GM12878 (cell line): Measurements from ENCODE around the gene POU2AF1. TPM values are rescaled to one million over a fixed set of nuclear protein-coding genes. Genes with fewer than 3 reads are reported as not detected.

ENCODE experiments used
- ATAC-seq: fragments of 200-7000 bp; cut with Tn5 transposase; 3 replicates; pipeline ENCODE4 v1.9.1; 2020; ENCODE audit warnings: mild to moderate bottlenecking, moderate library complexity
- Bru-seq: library from RNA; stranded (reverse); fragments of 400-500 nt; gene quantifications from one replicate; lab custom pipeline; 2021; lab: Mats Ljungman, UMichigan
- BruChase-seq, 2 experiments: library from RNA; stranded (reverse); fragments of 400-500 nt; gene quantifications; one replicate each; lab custom pipeline; 2021; lab: Mats Ljungman, UMichigan
- BruUV-seq: library from RNA; stranded (reverse); fragments of 400-500 nt; replicated peaks from 2 replicates; lab custom pipeline; 2021; lab: Mats Ljungman, UMichigan
- CTCF ChIA-PET: fragments of 300-600 bp; sonication (Branson Sonifier 250); formaldehyde crosslinking; extraction: SDS; loops from one replicate; lab custom pipeline; 2021; ENCODE audit warnings: inconsistent platforms; lab: Yijun Ruan, JAX
- POLR2A ChIA-PET: fragments of 350-600 bp; formaldehyde crosslinking; extraction: SDS; loops from one replicate; lab custom pipeline; 2021; ENCODE audit warnings: inconsistent platforms; lab: Charles Lee
- RAD21 ChIA-PET: fragments of 300-600 bp; sonication (Branson Sonifier 250); formaldehyde crosslinking; loops from one replicate; lab custom pipeline; 2023; ENCODE audit warnings: antibody characterized with exemption; ENCODE audit not compliant: unreplicated experiment; lab: Charles Lee
- SMC1A ChIA-PET: fragments of 300-600 bp; sonication (Branson Sonifier 250); formaldehyde crosslinking; loops from one replicate; lab custom pipeline; 2023; ENCODE audit not compliant: unreplicated experiment, uncharacterized antibody; lab: Charles Lee
- DNase-seq: peaks from one replicate; pipeline ENCODE4 v3.0.0-alpha.2; 2011; ENCODE audit warnings: low read depth, low spot score
- FAIRE-seq: peaks from 3 replicates; lab custom pipeline; 2011; peaks lifted over from hg19 to GRCh38; lab: Jason Lieb, UNC
- H2AFZ ChIP-seq: 2 replicates; pipeline ENCODE4 v1.6.0; 2011; ENCODE audit warnings: low read depth, low read length, control low read depth; ENCODE audit not compliant: control insufficient read depth
- H3K27ac ChIP-seq: 2 replicates; pipeline ENCODE4 v1.5.1; 2011; ENCODE audit warnings: control low read depth; ENCODE audit not compliant: control insufficient read depth, insufficient read depth
- H3K27me3 ChIP-seq, 2 experiments: replicated peaks in 1 of 2; 2 replicates each; pipeline versions ENCODE4 v1.6.0 to v1.6.1; 2011; ENCODE audit warnings: low read length in 1 of 2; ENCODE audit not compliant: control insufficient read depth in 2 of 2, insufficient read depth in 2 of 2
- H3K36me3 ChIP-seq, 2 experiments: 2 replicates each; pipeline ENCODE4 v1.5.1; 2011; ENCODE audit warnings: low read length in 1 of 2; ENCODE audit not compliant: control insufficient read depth in 2 of 2, insufficient read depth in 2 of 2
- H3K4me1 ChIP-seq: 2 replicates; pipeline ENCODE4 v1.6.1; 2011; ENCODE audit warnings: mild to moderate bottlenecking, low read length, moderate library complexity, mixed read lengths; ENCODE audit not compliant: control insufficient read depth, insufficient read depth
- H3K4me2 ChIP-seq: 2 replicates; pipeline ENCODE4 v1.6.0; 2011; ENCODE audit warnings: control low read depth; ENCODE audit not compliant: control insufficient read depth, insufficient read depth
- H3K4me3 ChIP-seq: fragments of 200-600 bp; sonication (generic); 2 replicates; pipeline ENCODE4 v1.5.1; 2016
- H3K79me2 ChIP-seq: 2 replicates; pipeline ENCODE4 v1.6.0; 2011; ENCODE audit warnings: low read length; ENCODE audit not compliant: control insufficient read depth, insufficient read depth
- H3K9ac ChIP-seq: 2 replicates; pipeline ENCODE4 v1.8.0; 2011; ENCODE audit warnings: low read length, control low read depth, mixed read lengths; ENCODE audit not compliant: control insufficient read depth, insufficient read depth
- H3K9me3 ChIP-seq: replicated peaks from 3 replicates; pipeline ENCODE4 v1.5.1; 2011; ENCODE audit warnings: mild to moderate bottlenecking, low read length; ENCODE audit not compliant: control insufficient read depth, insufficient read depth
- H4K20me1 ChIP-seq: 2 replicates; pipeline ENCODE4 v1.6.0; 2011; ENCODE audit not compliant: control insufficient read depth, insufficient read depth
- ATF2 ChIP-seq: IDR thresholded peaks from 2 replicates; pipeline ENCODE4 v1.6.1; 2012; ENCODE audit warnings: low read length, inconsistent platforms
- BMI1 ChIP-seq: fragments of 450-650 bp; IDR thresholded peaks from 2 replicates; pipeline ENCODE4 v1.6.1; 2016; ENCODE audit warnings: mild to moderate bottlenecking, moderate library complexity, borderline replicate concordance
- RUNX3 ChIP-seq: IDR thresholded peaks from 2 replicates; pipeline ENCODE4 v1.6.1; 2012; ENCODE audit warnings: low read length, inconsistent platforms
- ZNF592 ChIP-seq: fragments of 450-650 bp; IDR thresholded peaks from 2 replicates; pipeline ENCODE4 v1.6.1; 2017; ENCODE audit warnings: mild to moderate bottlenecking, moderate library complexity
- ZNF687 ChIP-seq: fragments of 450-650 bp; IDR thresholded peaks from 2 replicates; pipeline ENCODE4 v1.6.1; 2017; ENCODE audit warnings: mild to moderate bottlenecking, moderate library complexity
- ZSCAN29 ChIP-seq: fragments of 450-650 bp; IDR thresholded peaks from 2 replicates; pipeline ENCODE4 v1.6.1; 2017; ENCODE audit warnings: mild to moderate bottlenecking, moderate library complexity
- WGBS: methylation state at CpG from one replicate; pipeline ENCODE4 v1.1.6; 2016; ENCODE audit warnings: low lambda C conversion rate; ENCODE audit not compliant: insufficient replicate concordance, insufficient coverage; ENCODE audit errors: missing lambda C conversion rate; 5-methylcytosine and 5-hydroxymethylcytosine counted together
- in situ Hi-C: fragments of 300-500 bp; cut with MboI; formaldehyde crosslinking; loops from 9 replicates; pipeline ENCODE4 v1.14.3; 2018; ENCODE audit warnings: mixed read lengths
- intact Hi-C: fragments of 100-400 bp; cut with micrococcal nuclease; formaldehyde crosslinking; loops from one replicate; pipeline ENCODE4 v1.14.2; 2022; ENCODE audit not compliant: unreplicated experiment
- long read RNA-seq, 2 experiments: library from polyadenylated mRNA; unstranded; transcript quantifications; one replicate each; pipeline ENCODE4 v2.0.0, GENCODE V29; 2019 to 2020
- polyA minus RNA-seq, 3 experiments: library from RNA; depleted of rRNA, polyadenylated mRNA; stranded (reverse); fragments of >200 nt; gene quantifications; 2 replicates each; pipeline ENCODE4 v1.2.3, GENCODE V29; 2011
- polyA plus RNA-seq, 11 experiments: library from polyadenylated mRNA; depleted of rRNA in 4 of 11; unstranded in 6 of 11; stranded (reverse) in 5 of 11; fragments of >200 nt; fragmentation: Nextera tagmentation in 4 of 11; fragmentation: Illumina TruSeq in 1 of 11; extraction: Ambion mirVana in 4 of 11; extraction: Trizol in 1 of 11; gene quantifications; 1 replicate in 1 of 11; 2 replicates in 10 of 11; pipeline versions ENCODE4 v1.2.1 to v1.2.3, GENCODE V29; 2011 to 2016; ENCODE audit warnings: inconsistent platforms in 2 of 11, missing spikeins in 2 of 11, low read depth in 1 of 11
- total RNA-seq, 4 experiments: library from RNA; depleted of rRNA in 3 of 4; stranded (reverse); fragments of >200 nt in 3 of 4; fragmentation: Illumina TruSeq in 1 of 4; extraction: Trizol in 1 of 4; gene quantifications; 2 replicates each; pipeline versions ENCODE4 v1.2.1 to v1.2.3, GENCODE V29; 2013 to 2021

Gene POU2AF1
- total RNA-seq (2013; cell fraction: nucleolus; rRNA removed): 165 and 176 TPM in 2 replicates
- total RNA-seq (2014; rRNA removed): 28.7 and 31.2 TPM in 2 replicates
- 31.9 and 35.1 TPM in 2 replicates for total RNA-seq (2014; rRNA removed; fragmentation: Illumina TruSeq; extraction: Trizol)
- total RNA-seq (2021): 165 and 169 TPM in 2 replicates
- polyA plus RNA-seq (2011; ENCODE audit: low read depth): 175 TPM
- polyA plus RNA-seq (2011; rRNA removed): 34.5 and 61.7 TPM in 2 replicates
- 57.8 and 71.0 TPM in 2 replicates for polyA plus RNA-seq (2011; cell fraction: cytosol; rRNA removed)
- polyA plus RNA-seq (2011; cell fraction: nucleus; rRNA removed): 98.1 and 141 TPM in 2 replicates
- 246 and 275 TPM in 2 replicates for polyA plus RNA-seq (2012)
- 97.7 and 107 TPM in 2 replicates for polyA plus RNA-seq (2014; fragmentation: Illumina TruSeq; extraction: Trizol)
- 10 to 100 TPM; 13.1 to 92.7 TPM for polyA plus RNA-seq (2014; fragmentation: Nextera tagmentation; extraction: Ambion mirVana)
- polyA plus RNA-seq (2014; rRNA removed): 93.5 and 128 TPM in 2 replicates
- polyA plus RNA-seq (2016; fragmentation: Nextera tagmentation; extraction: Ambion mirVana): 10 to 100 TPM; 71.3 to 79.7 TPM
- 70.5 and 86.6 TPM in 2 replicates for polyA minus RNA-seq (2011; rRNA and poly(A)+ RNA removed)
- polyA minus RNA-seq (2011; cell fraction: cytosol; rRNA and poly(A)+ RNA removed): 55.2 and 55.6 TPM in 2 replicates
- polyA minus RNA-seq (2011; cell fraction: nucleus; rRNA and poly(A)+ RNA removed): 48.6 and 100 TPM in 2 replicates
- percentile 99 among the genes with signal in this experiment for Bru-seq, nascent RNA
- percentile 98 among the genes with signal in this experiment for BruChase-seq, experiment 1, labeled RNA remaining after a 6-hour chase
- percentile 98 among the genes with signal in this experiment for BruChase-seq, experiment 2, labeled RNA remaining after a 2-hour chase
- long read RNA-seq, experiment 1, transcript POU2AF1-201 (5 exons, 3,295 nt): major isoform, 18 of 29 reads
- long read RNA-seq, experiment 1, partial matches to known transcripts: 1 of 29 reads
- long read RNA-seq, experiment 1, other reads (novel, unspliced or antisense): 8 of 29 reads
- long read RNA-seq, experiment 2, transcript POU2AF1-208 (2 exons, 578 nt): major isoform, 6 of 15 reads
- long read RNA-seq, experiment 2, partial matches to known transcripts: 0 of 15 reads
- long read RNA-seq, experiment 2, other reads (novel, unspliced or antisense): 9 of 15 reads

- Histone ChIP-seq H3K9me3 (no peaks in the 10 kb centered on the region), H3K79me2 (peaks cover 61% of the 10 kb centered on the region), H3K4me1 (peaks cover 17% of the 10 kb centered on the region), H3K4me2 (peak within 1 kb of the TSS; percentile 98), H3K27ac (peak within 1 kb of the TSS; percentile 97), H2AFZ (peak within 1 kb of the TSS; percentile 61), H3K9ac (peak within 1 kb of the TSS; percentile 92), H4K20me1 (no peaks in the 10 kb centered on the region), H3K27me3 (no peaks in the 10 kb centered on the region), H3K4me3 (peak within 1 kb of the TSS; percentile 69), H3K36me3 (no peaks in the 10 kb centered on the region)
- DNase-seq (peak; percentile 82), FAIRE-seq (peak; percentile 23), ATAC-seq (peak; percentile 76)
- ChIA-PET CTCF (interaction anchor here (1.1 to 9.1 kb wide), 6 partner anchors 11 to 50 kb away, joined by 3 to 181 read pairs (median 6); no protein-coding TSS in a partner anchor), POLR2A (interaction anchor here (1.0 to 19.8 kb wide), 6 partner anchors 11 to 152 kb away, joined by 3 to 415 read pairs (median 4); no protein-coding TSS in a partner anchor), RAD21 (interaction anchor here (0.6 to 22.2 kb wide), 9 partner anchors 10 to 1233 kb away, joined by 3 to 657 read pairs (median 4); no protein-coding TSS in a partner anchor), SMC1A (interaction anchor here (0.8 to 32.6 kb wide), 7 partner anchors 10 to 94 kb away, joined by 3 to 972 read pairs (median 8); no protein-coding TSS in a partner anchor)
- intact Hi-C loops: loop anchor here (1.0 kb wide), 3 partner anchors 30 to 96 kb away; no protein-coding TSS in a partner anchor
- in situ Hi-C loops: loop anchor here (10.0 kb wide), 1 partner anchor 1424 kb away; no protein-coding TSS in a partner anchor
- under 1% methylated on average over 30 of the region's 33 CpGs for WGBS
- no TSS peak for BruUV-seq
- TF ChIP-seq RUNX3 (peak; percentile 30), BMI1 (0 out of 2 replicates have a peak, but pooled peaks have one; percentile 26), ATF2 (no peak), ZNF687 (peak; percentile 87), ZSCAN29 (no peak), ZNF592 (no peak)
Observed at GRCh38 chr11:111378861-111379601, at the start of gene POU2AF1. Gene POU2AF1, minus strand, starts transcription at chr11:111379275. Its CDS starts 98 bp downstream, at chr11:111379177.
